Esophagus muscularis mucosa (tissue), 4 donors: ENCODE results near the gene ROPN1B. TPM values are rescaled to one million over a fixed set of nuclear protein-coding genes. Genes with fewer than 3 reads are reported as not detected.

Source experiments
- DNase-seq: peaks from one replicate; pipeline ENCODE4 v3.0.0-alpha.2; 2017; ENCODE audit errors: extremely low spot score
- H3K27ac ChIP-seq, 4 donors: fragments of 200-600 bp; sonication (generic); replicated peaks in 1 of 4; 1 replicate in 3 of 4; 2 replicates in 1 of 4; pipeline ENCODE4 v1.5.1; 2016 to 2019; ENCODE audit warnings: mild to moderate bottlenecking in 1 of 4
- H3K27me3 ChIP-seq, 4 donors: fragments of 200-600 bp; sonication (generic); one replicate each; pipeline versions ENCODE4 v1.5.1 to v1.6.0; 2016 to 2019
- H3K36me3 ChIP-seq, 4 donors: fragments of 200-600 bp; sonication (generic); one replicate each; pipeline ENCODE4 v1.5.1; 2016 to 2019
- H3K4me1 ChIP-seq, 4 donors: fragments of 200-600 bp; sonication (generic); one replicate each; pipeline ENCODE4 v1.5.1; 2016 to 2019
- H3K4me3 ChIP-seq, 4 donors: fragments of 200-600 bp; sonication (generic); 1 replicate in 2 of 4; 2 replicates in 2 of 4; pipeline ENCODE4 v1.5.1; 2016 to 2019; ENCODE audit warnings: mild to moderate bottlenecking in 4 of 4, moderate library complexity in 1 of 4
- H3K9me3 ChIP-seq, 4 donors: fragments of 200-600 bp; sonication (generic); 1 replicate in 3 of 4; 2 replicates in 1 of 4; pipeline ENCODE4 v1.5.1; 2016 to 2019
- EP300 ChIP-seq: sonication (generic); formaldehyde crosslinking; IDR thresholded peaks from one replicate; pipeline ENCODE4 v1.6.1; 2017; ENCODE audit warnings: antibody characterized with exemption
- POLR2A ChIP-seq: fragments of 450-650 bp; IDR thresholded peaks from one replicate; pipeline ENCODE4 v1.6.1; 2017; ENCODE audit warnings: antibody characterized with exemption, moderate library complexity, mild to moderate bottlenecking, low read depth
- POLR2AphosphoS5 ChIP-seq, 2 donors: sonication (generic); formaldehyde crosslinking; IDR thresholded peaks; one replicate each; pipeline ENCODE4 v1.6.1; 2017; ENCODE audit warnings: antibody characterized with exemption in 2 of 2
- WGBS: methylation state at CpG from one replicate; pipeline ENCODE4 v1.1.5; 2018; 5-methylcytosine and 5-hydroxymethylcytosine counted together
- intact Hi-C: fragments of 100-400 bp; cut with DNase I; formaldehyde crosslinking; loops from one replicate; pipeline ENCODE4 v1.15.1; 2023
- total RNA-seq, 4 donors: library from RNA; depleted of rRNA; stranded (reverse); fragments of >200 nt; gene quantifications; one replicate each; pipeline versions ENCODE4 v1.1.0 to v1.2.1, GENCODE V29; 2016
- TF ChIP-seq, protein P1 (sequence below), 3 experiments: fragments of 200-600 bp in 2 of 3; fragments of 450-650 bp in 1 of 3; sonication (generic) in 2 of 3; IDR thresholded peaks; one replicate each; pipeline ENCODE4 v1.5.1; 2017 to 2019; ENCODE audit warnings: antibody characterized with exemption in 3 of 3, mild to moderate bottlenecking in 2 of 3, moderate library complexity in 1 of 3

The ROPN1B gene
- total RNA-seq, 4 donors from 2014 or later, result 0.52 TPM; not detected in 3

DNA sequence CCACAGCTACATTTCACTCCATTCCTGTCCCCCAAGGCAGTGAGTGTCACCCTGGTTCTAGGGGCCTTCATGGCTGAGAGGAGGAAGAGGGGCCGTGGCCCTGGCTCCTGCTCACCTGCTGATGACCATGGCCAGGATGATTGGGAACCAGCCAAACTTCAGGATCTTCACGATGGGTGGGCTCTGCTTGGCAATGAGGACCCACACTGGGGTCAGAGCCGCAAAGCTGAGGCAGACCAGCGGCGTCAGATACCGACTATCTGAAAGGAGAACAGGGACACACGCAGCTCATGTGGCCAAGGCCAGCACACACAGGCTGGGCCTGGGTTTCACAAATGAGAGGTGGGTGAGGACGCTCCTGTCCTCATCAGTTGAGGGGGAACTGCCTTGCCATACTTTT, 47.6 kb downstream of the ROPN1B start:
- Histone ChIP-seq H3K27me3 (no peaks in the 10 kb centered on the region), H3K4me3 (no peak overlapping the region), H3K36me3 (peaks cover 29 to 73% (median 45%) of the 10 kb centered on the region in 4 donors), H3K27ac (no peak overlapping the region), H3K4me1 (peaks cover 0 to 4% (median 2%) of the 10 kb centered on the region in 4 donors), H3K9me3 (no peaks in the 10 kb centered on the region)
- no peak for DNase-seq
- 92% methylated on average over 7 of the region's 8 CpGs for WGBS
- intact Hi-C loops, result no loop called here
- TF ChIP-seq POLR2AphosphoS5 (IDR thresholded peaks at IDR 0.05) (no peak), EP300 (no peak), POLR2A (no peak)
- TF ChIP-seq, protein P1, sequence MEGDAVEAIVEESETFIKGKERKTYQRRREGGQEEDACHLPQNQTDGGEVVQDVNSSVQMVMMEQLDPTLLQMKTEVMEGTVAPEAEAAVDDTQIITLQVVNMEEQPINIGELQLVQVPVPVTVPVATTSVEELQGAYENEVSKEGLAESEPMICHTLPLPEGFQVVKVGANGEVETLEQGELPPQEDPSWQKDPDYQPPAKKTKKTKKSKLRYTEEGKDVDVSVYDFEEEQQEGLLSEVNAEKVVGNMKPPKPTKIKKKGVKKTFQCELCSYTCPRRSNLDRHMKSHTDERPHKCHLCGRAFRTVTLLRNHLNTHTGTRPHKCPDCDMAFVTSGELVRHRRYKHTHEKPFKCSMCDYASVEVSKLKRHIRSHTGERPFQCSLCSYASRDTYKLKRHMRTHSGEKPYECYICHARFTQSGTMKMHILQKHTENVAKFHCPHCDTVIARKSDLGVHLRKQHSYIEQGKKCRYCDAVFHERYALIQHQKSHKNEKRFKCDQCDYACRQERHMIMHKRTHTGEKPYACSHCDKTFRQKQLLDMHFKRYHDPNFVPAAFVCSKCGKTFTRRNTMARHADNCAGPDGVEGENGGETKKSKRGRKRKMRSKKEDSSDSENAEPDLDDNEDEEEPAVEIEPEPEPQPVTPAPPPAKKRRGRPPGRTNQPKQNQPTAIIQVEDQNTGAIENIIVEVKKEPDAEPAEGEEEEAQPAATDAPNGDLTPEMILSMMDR (IDR thresholded peaks at IDR 0.05), result no peak

DNA sequence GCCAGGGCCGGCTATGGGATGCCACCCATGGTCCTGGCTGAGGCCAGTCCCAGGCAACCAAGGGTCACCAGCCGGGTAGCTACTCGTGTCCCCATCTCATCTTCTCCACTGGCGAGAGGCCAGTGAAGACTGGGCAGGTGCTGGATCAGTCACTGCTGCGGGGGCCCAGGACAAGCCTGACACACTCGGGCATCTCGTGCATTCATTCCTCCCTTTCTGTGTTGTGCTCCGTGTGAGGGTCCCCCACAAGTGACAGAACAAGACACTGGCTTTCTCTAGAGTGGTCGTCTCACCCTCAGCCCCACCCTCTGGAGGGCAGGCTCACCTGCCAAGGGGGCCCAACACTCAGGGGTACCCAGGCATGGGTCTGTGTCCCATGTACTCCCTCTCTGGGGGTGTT, 48.4 kb downstream of the ROPN1B start:
- TF ChIP-seq EP300, result no peak
- TF ChIP-seq, protein P1 (IDR thresholded peaks at IDR 0.05), result no peak
- TF ChIP-seq POLR2A, result no peak
- TF ChIP-seq POLR2AphosphoS5 (IDR thresholded peaks at IDR 0.05), result no peak
- H3K27ac ChIP-seq, result no peak overlapping the region
- intact Hi-C loops, result no loop called here
- H3K4me1 ChIP-seq, result peaks cover 0 to 4% (median 2%) of the 10 kb centered on the region in 4 donors
- no peaks in the 10 kb centered on the region for H3K9me3 ChIP-seq
- 91% methylated on average over 6 of the region's 9 CpGs for WGBS
- peaks cover 25 to 72% (median 44%) of the 10 kb centered on the region in 4 donors for H3K36me3 ChIP-seq
- no peak overlapping the region for H3K4me3 ChIP-seq
- DNase-seq, result peak; percentile 68
- no peaks in the 10 kb centered on the region for H3K27me3 ChIP-seq

DNA sequence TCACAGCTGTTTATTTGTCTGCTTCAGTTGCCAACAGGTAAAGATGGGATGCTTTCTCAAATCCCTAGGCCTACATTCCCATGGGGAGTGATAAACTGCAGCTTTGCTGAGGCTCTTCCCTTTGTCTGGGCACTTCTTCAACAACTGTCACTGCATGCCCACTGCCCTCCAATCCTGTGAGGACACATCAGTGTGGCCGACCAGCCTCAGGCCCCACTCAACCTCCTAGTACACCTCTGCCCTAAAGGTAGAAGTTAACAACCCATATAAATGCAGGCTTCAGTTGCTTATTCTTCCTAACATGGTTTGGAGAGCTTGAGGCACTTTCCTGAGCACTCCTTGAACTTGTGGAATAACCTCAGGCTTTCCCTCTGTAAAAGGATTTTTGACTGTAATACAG, 49.6 kb downstream of the ROPN1B start:
- TF ChIP-seq, protein P1 (IDR thresholded peaks at IDR 0.05), result no peak
- TF ChIP-seq POLR2AphosphoS5 (IDR thresholded peaks at IDR 0.05) (no peak), POLR2A (no peak), EP300 (no peak)
- peak; percentile 81 for DNase-seq
- intact Hi-C loops, result no loop called here
- 70% methylated on average over 1 of the region's 1 CpG for WGBS
- Histone ChIP-seq H3K36me3 (peaks cover 14 to 73% (median 45%) of the 10 kb centered on the region in 4 donors), H3K4me1 (peaks cover 0 to 4% (median 2%) of the 10 kb centered on the region in 4 donors), H3K27me3 (no peaks in the 10 kb centered on the region), H3K4me3 (no peak overlapping the region), H3K9me3 (no peaks in the 10 kb centered on the region), H3K27ac (no peak overlapping the region)

DNA sequence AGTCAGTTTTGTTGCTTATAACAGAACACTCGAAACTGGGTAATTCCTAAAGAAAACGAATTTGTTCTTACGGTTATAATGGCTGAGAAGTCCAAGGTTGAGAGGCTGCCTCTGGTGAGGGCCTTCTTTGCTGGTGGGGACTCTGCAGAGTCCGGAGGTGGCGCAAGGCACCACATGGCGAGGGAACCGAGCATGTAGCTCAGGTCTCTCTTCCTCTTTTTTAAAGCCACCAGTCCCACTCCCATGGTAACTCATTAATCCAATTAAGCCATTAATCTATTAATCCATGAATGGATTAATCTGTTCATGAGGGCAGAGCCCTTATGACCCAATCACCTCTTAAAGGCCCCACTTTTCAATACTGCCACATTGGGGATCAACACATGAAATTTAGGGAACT, 50.0 kb downstream of the ROPN1B start:
- H3K9me3 ChIP-seq, result no peaks in the 10 kb centered on the region
- peaks cover 0 to 4% (median under 1%) of the 10 kb centered on the region in 4 donors for H3K4me1 ChIP-seq
- intact Hi-C loops, result no loop called here
- no peaks in the 10 kb centered on the region for H3K27me3 ChIP-seq
- DNase-seq, result no peak
- peaks cover 10 to 73% (median 45%) of the 10 kb centered on the region in 4 donors for H3K36me3 ChIP-seq
- WGBS, result 87% methylated on average over 7 of the region's 7 CpGs
- no peak overlapping the region for H3K4me3 ChIP-seq
- H3K27ac ChIP-seq, result no peak overlapping the region
- TF ChIP-seq POLR2A (no peak), POLR2AphosphoS5 (IDR thresholded peaks at IDR 0.05) (no peak), EP300 (no peak)
- TF ChIP-seq, protein P1 (IDR thresholded peaks at IDR 0.05), result no peak

DNA sequence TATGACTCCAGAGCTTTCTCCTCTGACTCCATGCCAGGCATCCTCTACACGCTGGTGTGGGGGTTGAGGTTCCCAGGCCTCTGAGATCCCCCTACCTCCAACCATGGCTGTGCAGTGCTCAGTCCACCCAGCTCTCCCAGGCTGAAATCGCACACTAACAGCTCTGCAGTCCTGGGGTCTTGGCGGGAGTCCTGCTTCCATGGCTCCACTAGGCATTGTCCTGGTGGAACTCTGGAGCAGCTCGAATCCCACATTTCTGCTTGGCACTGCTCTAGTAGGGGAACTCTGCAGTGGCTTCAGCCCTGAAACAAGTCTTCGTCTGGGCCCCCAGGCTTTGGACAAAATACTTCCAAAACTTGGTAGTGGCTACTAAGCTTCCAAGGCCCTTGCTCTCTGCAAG, 50.7 kb downstream of the ROPN1B start:
- 98% methylated on average over 4 of the region's 5 CpGs for WGBS
- Histone ChIP-seq H3K27ac (no peak overlapping the region), H3K27me3 (no peaks in the 10 kb centered on the region), H3K36me3 (peaks cover 3 to 73% (median 45%) of the 10 kb centered on the region in 4 donors), H3K4me1 (peaks cover 0 to 4% (median 0%) of the 10 kb centered on the region in 4 donors), H3K4me3 (no peak overlapping the region), H3K9me3 (no peaks in the 10 kb centered on the region)
- intact Hi-C loops, result no loop called here
- DNase-seq, result peak; percentile 86
- TF ChIP-seq, protein P1 (IDR thresholded peaks at IDR 0.05), result no peak
- TF ChIP-seq EP300, result no peak
- no peak for TF ChIP-seq POLR2A
- TF ChIP-seq POLR2AphosphoS5 (IDR thresholded peaks at IDR 0.05), result no peak
